A549 (cell line): ENCODE results near the gene NEURL2.

Experiments
- POLR2A ChIP-seq: IDR thresholded peaks from 2 replicates; pipeline ENCODE4 v1.6.1; 2012; ENCODE audit warnings: mild to moderate bottlenecking, low read length
- USF2 ChIP-seq: fragments of 450-650 bp; IDR thresholded peaks from 2 replicates; pipeline ENCODE4 v1.6.1; 2014; ENCODE audit warnings: antibody characterized with exemption

- no peak for TF ChIP-seq POLR2A
- TF ChIP-seq USF2, result no peak
Observed at GRCh38 chr20:45850238-45850637, 40.8 kb downstream of the NEURL2 start.
